Testis (tissue), 3 donors: ENCODE data around the gene NLRX1. TPM values are rescaled to one million over a fixed set of nuclear protein-coding genes. Genes with fewer than 3 reads are reported as not detected.
"Not testable (repeated sequence)": the region's sequence is repeated elsewhere in the genome, so short reads cannot be mapped to it uniquely, and the experiment has no call there.

Experiments used
- DNase-seq: peaks from one replicate; pipeline ENCODE4 v3.0.0-alpha.2; 2019
- H3K27ac ChIP-seq, 2 donors: fragments of 200-600 bp; sonication (generic); one replicate each; pipeline ENCODE4 v1.5.1; 2019
- H3K27me3 ChIP-seq: fragments of 200-600 bp; sonication (generic); one replicate; pipeline ENCODE4 v1.5.1; 2019
- H3K36me3 ChIP-seq: fragments of 200-600 bp; sonication (generic); one replicate; pipeline ENCODE4 v1.5.1; 2017; ENCODE audit warnings: low read depth; ENCODE audit errors: missing control alignments
- H3K4me1 ChIP-seq: fragments of 200-600 bp; sonication (generic); one replicate; pipeline ENCODE4 v1.5.1; 2019
- H3K4me3 ChIP-seq, 2 donors: fragments of 200-600 bp; sonication (generic); one replicate each; pipeline ENCODE4 v1.5.1; 2017 to 2019
- H3K9me3 ChIP-seq: fragments of 200-600 bp; sonication (generic); one replicate; pipeline ENCODE4 v1.5.1; 2017
- CTCF ChIP-seq, 3 experiments: fragments of 450-650 bp in 2 of 3; fragments of 200-600 bp in 1 of 3; sonication (generic) in 1 of 3; IDR thresholded peaks; one replicate each; pipeline ENCODE4 v1.5.1; 2016 to 2019; ENCODE audit warnings: antibody characterized with exemption in 3 of 3, mild to moderate bottlenecking in 2 of 3, moderate library complexity in 1 of 3
- POLR2A ChIP-seq: fragments of 450-650 bp; IDR thresholded peaks from one replicate; pipeline ENCODE4 v1.6.1; 2017; ENCODE audit warnings: antibody characterized with exemption, mild to moderate bottlenecking, moderate library complexity
- WGBS, 2 donors: methylation state at CpG; one replicate each; pipeline ENCODE4 v1.1.5; 2018; 5-methylcytosine and 5-hydroxymethylcytosine counted together
- intact Hi-C: fragments of 100-400 bp; cut with DNase I; formaldehyde crosslinking; loops from one replicate; pipeline ENCODE4 v1.15.1; 2023; ENCODE audit warnings: low total_unique reads
- polyA plus RNA-seq: library from polyadenylated mRNA; stranded (reverse); fragments of 350-450 nt; fragmentation: Illumina TruSeq; extraction: RNeasy Lipid Tissue Mini Kit (QIAGEN cat#74804); gene quantifications from one replicate; pipeline ENCODE4 v1.2.3, GENCODE V29; 2014; ENCODE audit warnings: low read depth, low replicate concordance; ENCODE audit not compliant: insufficient read depth
- total RNA-seq, 2 donors: library from RNA; depleted of rRNA; stranded (reverse); fragments of >200 nt; gene quantifications; one replicate each; pipeline ENCODE4 v1.2.3, GENCODE V29; 2016

The NLRX1 gene
- total and polyA plus RNA-seq, 3 donors from 2014 or later = 9.4 to 21.4 (median 16.2) TPM

- TF ChIP-seq CTCF (IDR thresholded peaks at IDR 0.05) (no peak), POLR2A (no peak)
- Histone ChIP-seq H3K27ac (no peak overlapping the region), H3K36me3 (no peaks in the 10 kb centered on the region), H3K27me3 (no peaks in the 10 kb centered on the region), H3K4me3 (no peak overlapping the region), H3K9me3 (no peaks in the 10 kb centered on the region), H3K4me1 (no peaks in the 10 kb centered on the region)
- 90 to 92% methylated on average over 8 of the region's 8 CpGs for WGBS, 2 donors
- intact Hi-C loops = no loop called here
- no peak for DNase-seq
These were observed 49.8 kb downstream of the NLRX1 start for GRCh38 chr11:119218141-119218878.

GRCh38 chr11:119222308-119222707 lies 53.8 kb downstream of the NLRX1 start:
- no peak overlapping the region for H3K27ac ChIP-seq
- H3K36me3 ChIP-seq = no peaks in the 10 kb centered on the region
- WGBS, 2 donors = 18 to 30% methylated on average over 2 of the region's 2 CpGs
- intact Hi-C loops = no loop called here
- no peak overlapping the region for H3K4me3 ChIP-seq
- no peaks in the 10 kb centered on the region for H3K27me3 ChIP-seq
- TF ChIP-seq POLR2A (no peak), CTCF (IDR thresholded peaks at IDR 0.05) (no peak)
- DNase-seq = no peak
- no peaks in the 10 kb centered on the region for H3K4me1 ChIP-seq
- H3K9me3 ChIP-seq = no peaks in the 10 kb centered on the region

GRCh38 chr11:119222891-119223290 lies 54.4 kb downstream of the NLRX1 start:
- no peaks in the 10 kb centered on the region for H3K9me3 ChIP-seq
- no peak for DNase-seq
- no peak for TF ChIP-seq POLR2A
- no peak overlapping the region for H3K27ac ChIP-seq
- no peaks in the 10 kb centered on the region for H3K27me3 ChIP-seq
- 94 to 95% methylated on average over 5 of the region's 5 CpGs for WGBS, 2 donors
- intact Hi-C loops = no loop called here
- no peaks in the 10 kb centered on the region for H3K36me3 ChIP-seq
- H3K4me1 ChIP-seq = no peaks in the 10 kb centered on the region
- no peak overlapping the region for H3K4me3 ChIP-seq

- Histone ChIP-seq H3K4me1 (no peaks in the 10 kb centered on the region), H3K27me3 (no peaks in the 10 kb centered on the region), H3K27ac (no peak overlapping the region), H3K36me3 (no peaks in the 10 kb centered on the region), H3K9me3 (no peaks in the 10 kb centered on the region), H3K4me3 (no peak overlapping the region)
- TF ChIP-seq POLR2A (no peak), CTCF (IDR thresholded peaks at IDR 0.05) (no peak)
- WGBS, 2 donors = 94 to 100% methylated on average over 1 of the region's 1 CpG
- DNase-seq = no peak
- intact Hi-C loops = no loop called here
These were observed 55.3 kb downstream of the NLRX1 start for GRCh38 chr11:119223856-119224255.

- WGBS, 2 donors = 89 to 94% methylated on average over 9 of the region's 9 CpGs
- H3K4me1 ChIP-seq, H3K36me3 ChIP-seq, H3K27ac ChIP-seq, DNase-seq, H3K9me3 ChIP-seq, H3K4me3 ChIP-seq, H3K27me3 ChIP-seq, intact Hi-C loops: not testable (repeated sequence)
These were observed 60.2 kb downstream of the NLRX1 start for GRCh38 chr11:119228535-119229287.
